GM12891 (cell line): ENCODE results near the gene EXOC3L2.

ENCODE experiments used
- POLR2A ChIP-seq: IDR thresholded peaks from 2 replicates; pipeline ENCODE4 v1.6.1; 2011; ENCODE audit warnings: low read depth, low read length, control low read depth
- POLR2AphosphoS5 ChIP-seq: IDR thresholded peaks from 2 replicates; pipeline ENCODE4 v1.6.1; 2011; ENCODE audit warnings: low read depth, low read length, control low read depth
- TAF1 ChIP-seq: IDR thresholded peaks from 2 replicates; pipeline ENCODE4 v1.6.1; 2011; ENCODE audit warnings: low read depth, low read length, control low read depth

GRCh38 chr19:45179072-45179891 is 65.9 kb downstream of the EXOC3L2 start:
- TF ChIP-seq POLR2A (no peak), POLR2AphosphoS5 (no peak), TAF1 (no peak)
